LNCaP clone FGC (cell line): ENCODE data around the gene CEND1.

Experiments used
- DNase-seq: peaks from one replicate; pipeline ENCODE4 v3.0.0-alpha.2; 2011; ENCODE audit warnings: low read depth
- H3K4me3 ChIP-seq: 2 replicates; pipeline ENCODE4 v1.5.1; 2011; ENCODE audit warnings: mild to moderate bottlenecking, low read depth, low read length, control low read depth
- TF ChIP-seq, protein P1 (sequence below): IDR thresholded peaks from 2 replicates; pipeline ENCODE4 v1.5.1; 2012; ENCODE audit warnings: mild to moderate bottlenecking; ENCODE audit not compliant: control insufficient read depth, insufficient read depth; ENCODE audit errors: extremely low read depth

Gene CEND1

GRCh38 chr11:774873-775592, 14.9 kb downstream of the CEND1 start:
- TF ChIP-seq, protein P1, sequence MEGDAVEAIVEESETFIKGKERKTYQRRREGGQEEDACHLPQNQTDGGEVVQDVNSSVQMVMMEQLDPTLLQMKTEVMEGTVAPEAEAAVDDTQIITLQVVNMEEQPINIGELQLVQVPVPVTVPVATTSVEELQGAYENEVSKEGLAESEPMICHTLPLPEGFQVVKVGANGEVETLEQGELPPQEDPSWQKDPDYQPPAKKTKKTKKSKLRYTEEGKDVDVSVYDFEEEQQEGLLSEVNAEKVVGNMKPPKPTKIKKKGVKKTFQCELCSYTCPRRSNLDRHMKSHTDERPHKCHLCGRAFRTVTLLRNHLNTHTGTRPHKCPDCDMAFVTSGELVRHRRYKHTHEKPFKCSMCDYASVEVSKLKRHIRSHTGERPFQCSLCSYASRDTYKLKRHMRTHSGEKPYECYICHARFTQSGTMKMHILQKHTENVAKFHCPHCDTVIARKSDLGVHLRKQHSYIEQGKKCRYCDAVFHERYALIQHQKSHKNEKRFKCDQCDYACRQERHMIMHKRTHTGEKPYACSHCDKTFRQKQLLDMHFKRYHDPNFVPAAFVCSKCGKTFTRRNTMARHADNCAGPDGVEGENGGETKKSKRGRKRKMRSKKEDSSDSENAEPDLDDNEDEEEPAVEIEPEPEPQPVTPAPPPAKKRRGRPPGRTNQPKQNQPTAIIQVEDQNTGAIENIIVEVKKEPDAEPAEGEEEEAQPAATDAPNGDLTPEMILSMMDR = no peak
- DNase-seq = no peak
- no peak overlapping the region for H3K4me3 ChIP-seq

- no peak overlapping the region for H3K4me3 ChIP-seq
- TF ChIP-seq, protein P1 = no peak
- DNase-seq = no peak
Measured at GRCh38 chr11:773830-774229, 16.1 kb downstream of the CEND1 start.

DNA sequence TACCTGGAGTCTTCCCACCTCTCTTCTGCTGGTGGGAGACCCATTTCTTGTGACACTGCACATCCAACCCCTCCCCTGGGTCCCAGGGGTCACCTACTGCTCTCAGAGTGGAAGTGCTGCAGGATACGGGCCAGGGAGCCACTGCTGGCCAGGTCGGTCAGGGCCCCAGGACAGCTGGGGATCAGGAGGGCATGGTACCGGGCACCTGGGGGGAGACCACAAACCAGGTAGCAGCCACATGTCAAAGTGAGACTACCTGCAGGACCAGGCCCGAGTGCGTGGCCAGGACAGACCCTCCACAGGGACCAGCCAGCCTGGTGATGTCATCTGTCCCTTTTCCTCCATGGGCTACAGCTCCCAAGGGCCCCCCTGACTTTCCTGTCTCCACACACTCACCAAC, 16.5 kb downstream of the CEND1 start:
- H3K4me3 ChIP-seq = no peak overlapping the region
- TF ChIP-seq, protein P1 = no peak
- DNase-seq = no peak

DNA sequence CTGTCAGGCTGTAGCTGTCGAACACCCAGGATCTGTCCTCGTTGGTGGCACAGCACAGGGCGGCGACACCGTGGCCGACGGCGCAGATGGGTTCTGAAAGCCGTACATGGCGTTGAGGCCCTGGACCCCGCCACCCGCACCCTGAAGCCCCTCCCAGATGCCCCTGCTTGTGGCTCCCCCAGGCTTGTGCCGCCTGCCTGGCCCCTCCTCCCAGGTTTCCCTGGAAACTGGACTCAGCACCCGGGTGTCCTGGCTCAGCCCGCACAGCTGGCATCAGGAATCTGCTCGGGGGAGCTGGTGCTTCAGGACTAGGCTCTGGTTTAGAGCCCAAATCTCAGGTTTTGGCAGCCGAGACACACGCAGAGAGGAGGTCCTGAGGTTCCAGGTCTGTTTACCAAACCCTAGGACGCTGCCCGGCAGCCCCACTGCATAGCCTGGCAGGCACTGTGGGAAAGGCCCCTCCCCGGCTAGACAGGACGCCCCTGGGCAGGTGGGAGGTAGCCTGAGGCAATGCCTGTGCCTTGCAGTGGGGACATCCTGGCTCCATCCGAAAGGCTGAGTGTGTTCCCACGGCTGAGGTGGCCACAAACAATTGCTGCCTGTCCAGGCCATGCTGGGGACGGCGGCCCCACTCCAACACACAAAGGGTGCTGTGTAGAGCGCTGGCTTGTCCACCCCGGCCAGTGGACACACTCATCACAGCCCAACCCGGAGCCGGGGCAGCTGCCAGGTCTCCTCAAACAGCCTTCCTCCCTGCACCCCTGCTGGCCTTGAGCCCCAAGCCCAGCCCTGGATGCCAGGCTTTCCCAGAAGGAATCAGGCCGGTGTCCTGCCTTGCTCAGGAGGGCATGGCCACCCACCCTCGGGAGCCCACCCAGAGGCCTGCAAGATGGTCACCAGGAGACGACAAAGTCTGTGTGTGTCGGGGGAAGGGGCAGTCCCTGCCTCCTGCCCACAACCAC, 17.2 kb downstream of the CEND1 start:
- no peak for DNase-seq
- TF ChIP-seq, protein P1 = no peak
- no peak overlapping the region for H3K4me3 ChIP-seq

DNA sequence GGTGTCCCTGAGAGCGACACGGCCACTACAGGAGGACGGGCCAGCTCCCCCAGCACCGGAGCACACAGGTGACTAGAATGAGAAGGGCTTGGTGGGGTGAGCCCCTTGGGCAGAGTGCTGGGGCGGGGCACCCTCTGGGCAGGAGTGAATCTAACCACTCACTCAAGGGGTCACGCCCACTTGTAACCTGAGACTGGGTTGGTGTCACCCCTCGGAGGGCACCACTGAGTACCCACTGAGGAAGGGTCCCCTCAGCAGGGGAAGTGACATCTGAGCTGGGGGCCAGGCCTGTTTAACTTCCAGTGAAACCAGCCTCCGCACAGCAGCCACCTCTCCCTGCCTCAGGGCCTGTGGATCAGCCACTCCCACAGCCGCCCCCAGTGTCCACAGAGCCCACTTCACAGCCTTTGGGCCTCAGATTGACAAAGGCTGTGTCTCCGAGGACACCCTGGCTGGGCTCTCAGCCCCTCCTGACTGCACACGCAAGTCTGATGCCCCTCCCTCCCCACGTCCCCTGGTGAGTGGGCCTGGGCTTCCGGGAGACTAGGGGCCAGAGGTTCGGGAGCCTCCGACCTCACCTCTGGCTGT, 18.2 kb downstream of the CEND1 start:
- DNase-seq = no peak
- H3K4me3 ChIP-seq = no peak overlapping the region
- TF ChIP-seq, protein P1 = no peak

- TF ChIP-seq, protein P1 = no peak
- no peak for DNase-seq
- H3K4me3 ChIP-seq = no peak overlapping the region
Measured at GRCh38 chr11:770642-771616, 19.0 kb downstream of the CEND1 start.
